Measurements from ENCODE around the gene SLC16A3. TPM values are rescaled to one million over a fixed set of nuclear protein-coding genes. Genes with fewer than 3 reads are reported as not detected.

Gene SLC16A3
- total and polyA plus RNA-seq, 2 of the 4 experiments (the other 2 are of a cell fraction), result 49.1 to 181 TPM

DNA sequence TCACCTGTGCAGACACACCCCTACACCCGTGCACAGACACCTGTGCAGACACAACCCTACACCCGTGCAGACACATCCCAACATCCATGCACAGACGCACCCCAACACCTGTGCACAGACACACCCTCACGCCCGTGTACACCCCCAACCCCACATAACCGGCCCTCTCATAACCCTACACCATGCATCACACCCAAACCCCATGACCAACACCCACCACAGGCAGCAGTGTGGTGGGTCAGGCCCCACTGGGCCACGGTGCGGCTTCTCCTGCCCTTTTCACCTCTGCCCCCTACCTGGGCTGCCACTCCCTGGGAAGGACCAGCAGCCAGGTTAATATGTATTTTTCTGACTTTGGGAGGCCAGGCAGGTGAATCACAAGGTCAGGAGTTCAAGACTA is 4.2 kb upstream of the SLC16A3 start:
- peaks cover 0 to 41% of the 10 kb centered on the region in 2 experiments; a peak in 3 of 4 replicates for H3K79me1 ChIP-seq (ENCODE audit: low read depth in 1 of 2, low read length in 2 of 2)
- H2BK15ac ChIP-seq (ENCODE audit: low read depth, low read length), result no peak overlapping the region
- no peak overlapping the region for H2BK20ac ChIP-seq (ENCODE audit: low read depth, low read length)
- no peak overlapping the region for H3K23ac ChIP-seq (ENCODE audit: low read depth, low read length)
- H3K4me2 ChIP-seq (ENCODE audit: low read depth, low read length), result no peak overlapping the region
- no peak overlapping the region for H3K18ac ChIP-seq (ENCODE audit: low read depth, low read length)
- H3K4me3 ChIP-seq (ENCODE audit: insufficient read depth, low read depth, low read length), result no peak overlapping the region
- no peak overlapping the region for H3K9ac ChIP-seq (ENCODE audit: low read depth, low read length)
- intact Hi-C loops (cut with micrococcal nuclease) (no loop called here), in situ Hi-C loops (cut with MboI; ENCODE audit: low sequenced_read_pairs) (no loop called here), dilution Hi-C loops (cut with HindIII; ENCODE audit: low sequenced_read_pairs, unreplicated experiment) (no loop called here)
- H3K4ac ChIP-seq (ENCODE audit: low read depth, low read length), result no peak overlapping the region
- ChIA-PET POLR2A (ENCODE audit: unreplicated experiment) (no interaction called here), CTCF (no interaction called here)
- no peak overlapping the region for H2BK5ac ChIP-seq (ENCODE audit: low read depth, low read length, poor library complexity, severe bottlenecking)
- TF ChIP-seq, protein P1, sequence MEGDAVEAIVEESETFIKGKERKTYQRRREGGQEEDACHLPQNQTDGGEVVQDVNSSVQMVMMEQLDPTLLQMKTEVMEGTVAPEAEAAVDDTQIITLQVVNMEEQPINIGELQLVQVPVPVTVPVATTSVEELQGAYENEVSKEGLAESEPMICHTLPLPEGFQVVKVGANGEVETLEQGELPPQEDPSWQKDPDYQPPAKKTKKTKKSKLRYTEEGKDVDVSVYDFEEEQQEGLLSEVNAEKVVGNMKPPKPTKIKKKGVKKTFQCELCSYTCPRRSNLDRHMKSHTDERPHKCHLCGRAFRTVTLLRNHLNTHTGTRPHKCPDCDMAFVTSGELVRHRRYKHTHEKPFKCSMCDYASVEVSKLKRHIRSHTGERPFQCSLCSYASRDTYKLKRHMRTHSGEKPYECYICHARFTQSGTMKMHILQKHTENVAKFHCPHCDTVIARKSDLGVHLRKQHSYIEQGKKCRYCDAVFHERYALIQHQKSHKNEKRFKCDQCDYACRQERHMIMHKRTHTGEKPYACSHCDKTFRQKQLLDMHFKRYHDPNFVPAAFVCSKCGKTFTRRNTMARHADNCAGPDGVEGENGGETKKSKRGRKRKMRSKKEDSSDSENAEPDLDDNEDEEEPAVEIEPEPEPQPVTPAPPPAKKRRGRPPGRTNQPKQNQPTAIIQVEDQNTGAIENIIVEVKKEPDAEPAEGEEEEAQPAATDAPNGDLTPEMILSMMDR (conservative IDR thresholded peaks at IDR 0.05; ENCODE audit: low read depth, low read length), result no peak
- TF ChIP-seq MXI1 (IDR thresholded peaks at IDR 0.05; ENCODE audit: borderline replicate concordance, low read depth, low read length) (no peak), RAD21 (IDR thresholded peaks at IDR 0.05; ENCODE audit: low read length) (no peak), CHD1 (IDR thresholded peaks at IDR 0.05; ENCODE audit: low read depth, low read length) (no peak), MAFK (IDR thresholded peaks at IDR 0.05; ENCODE audit: low read depth, low read length) (no peak), FOS (IDR thresholded peaks at IDR 0.05; ENCODE audit: low read depth, low read length) (no peak), POLR2A (IDR thresholded peaks at IDR 0.05; ENCODE audit: low read depth, low read length) (no peak), CEBPB (IDR thresholded peaks at IDR 0.05; ENCODE audit: low read depth, low read length) (no peak), RFX5 (IDR thresholded peaks at IDR 0.05; ENCODE audit: low read depth, low read length) (no peak), RCOR1 (IDR thresholded peaks at IDR 0.05; ENCODE audit: insufficient replicate concordance, low read length) (no peak), MAZ (IDR thresholded peaks at IDR 0.05; ENCODE audit: borderline replicate concordance, low read depth, low read length) (no peak), BHLHE40 (IDR thresholded peaks at IDR 0.05; ENCODE audit: low read depth, low read length) (no peak), SMC3 (IDR thresholded peaks at IDR 0.05; ENCODE audit: low read depth, low read length) (no peak), NFE2L2 (IDR thresholded peaks at IDR 0.05; ENCODE audit: low read depth, low read length) (no peak)
- TF ChIP-seq, protein P2, sequence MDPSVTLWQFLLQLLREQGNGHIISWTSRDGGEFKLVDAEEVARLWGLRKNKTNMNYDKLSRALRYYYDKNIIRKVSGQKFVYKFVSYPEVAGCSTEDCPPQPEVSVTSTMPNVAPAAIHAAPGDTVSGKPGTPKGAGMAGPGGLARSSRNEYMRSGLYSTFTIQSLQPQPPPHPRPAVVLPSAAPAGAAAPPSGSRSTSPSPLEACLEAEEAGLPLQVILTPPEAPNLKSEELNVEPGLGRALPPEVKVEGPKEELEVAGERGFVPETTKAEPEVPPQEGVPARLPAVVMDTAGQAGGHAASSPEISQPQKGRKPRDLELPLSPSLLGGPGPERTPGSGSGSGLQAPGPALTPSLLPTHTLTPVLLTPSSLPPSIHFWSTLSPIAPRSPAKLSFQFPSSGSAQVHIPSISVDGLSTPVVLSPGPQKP (IDR thresholded peaks at IDR 0.05; ENCODE audit: borderline replicate concordance, low read depth, low read length), result no peak
- TF ChIP-seq, protein P3, sequence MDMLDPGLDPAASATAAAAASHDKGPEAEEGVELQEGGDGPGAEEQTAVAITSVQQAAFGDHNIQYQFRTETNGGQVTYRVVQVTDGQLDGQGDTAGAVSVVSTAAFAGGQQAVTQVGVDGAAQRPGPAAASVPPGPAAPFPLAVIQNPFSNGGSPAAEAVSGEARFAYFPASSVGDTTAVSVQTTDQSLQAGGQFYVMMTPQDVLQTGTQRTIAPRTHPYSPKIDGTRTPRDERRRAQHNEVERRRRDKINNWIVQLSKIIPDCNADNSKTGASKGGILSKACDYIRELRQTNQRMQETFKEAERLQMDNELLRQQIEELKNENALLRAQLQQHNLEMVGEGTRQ (IDR thresholded peaks at IDR 0.05; ENCODE audit: low read depth, low read length), result no peak
- no peak for ATAC-seq (ENCODE audit: low read depth)
- DNase-seq, result no peak
- no peaks in the 10 kb centered on the region for H3K9me3 ChIP-seq (ENCODE audit: control insufficient read depth, insufficient read depth, low read length)
- peaks cover 7% of the 10 kb centered on the region for H3K4me1 ChIP-seq (ENCODE audit: control insufficient read depth, insufficient read depth, low read length)
- BruUV-seq (replicated peaks), result no TSS peak
- no peak overlapping the region for H3K56ac ChIP-seq (ENCODE audit: extremely low read depth, insufficient read depth, low read length)
- 59% methylated on average over 3 of the region's 8 CpGs; no CpG with 5 or more reads in 1 of the 2 experiments for WGBS, 2 experiments (ENCODE audit: extremely low coverage in 2 of 2, insufficient read length in 1 of 2)
- H2AK9ac ChIP-seq (replicated peaks; ENCODE audit: low read depth, low read length, poor library complexity), result no peak overlapping the region
- H4K5ac ChIP-seq (ENCODE audit: low read depth, low read length), result no peak overlapping the region
- H3K36me3 ChIP-seq (ENCODE audit: control insufficient read depth, insufficient read depth, low read length), result no peaks in the 10 kb centered on the region
- H3K9me1 ChIP-seq (ENCODE audit: insufficient read depth, low read length), result no peaks in the 10 kb centered on the region; the same call in 1 of the 2 replicates
- H3K27ac ChIP-seq (ENCODE audit: insufficient read depth, low read length), result no peak overlapping the region
- no peaks in the 10 kb centered on the region for H3K27me3 ChIP-seq (ENCODE audit: control insufficient read depth, insufficient read depth, low read length)
- H2AK5ac ChIP-seq (ENCODE audit: low read depth, low read length), result no peak overlapping the region
- H4K8ac ChIP-seq (ENCODE audit: low read depth in 2 of 2, low read length in 2 of 2), result no peak overlapping the region
- no peak overlapping the region for H3K14ac ChIP-seq (replicated peaks; ENCODE audit: low read depth, low read length)
- H2AFZ ChIP-seq (replicated peaks; ENCODE audit: low read length, poor library complexity), result no peak overlapping the region
- H4K91ac ChIP-seq (ENCODE audit: insufficient read depth, low read depth, low read length), result no peak overlapping the region
- peaks cover 8% of the 10 kb centered on the region for H4K20me1 ChIP-seq (ENCODE audit: insufficient read depth, low read length)
- no peak overlapping the region for H2BK120ac ChIP-seq (ENCODE audit: low read depth, low read length)
